Gastrocnemius medialis (tissue), 4 donors: ENCODE measurements around the gene CKAP5. TPM values are rescaled to one million over a fixed set of nuclear protein-coding genes. Genes with fewer than 3 reads are reported as not detected.
A peak's percentile ranks its signal among the peaks of the same experiment; 100 is the strongest.
"Not testable (repeated sequence)": the region's sequence is repeated elsewhere in the genome, so short reads cannot be mapped to it uniquely, and the experiment has no call there.

ENCODE experiments used
- ATAC-seq, 2 donors: fragments of 150-250 bp; one replicate each; pipeline ENCODE4 v1.9.1; 2016
- DNase-seq, 2 donors: peaks; one replicate each; pipeline ENCODE4 v3.0.0-alpha.2; 2019
- H3K27ac ChIP-seq, 4 donors: fragments of 200-600 bp; sonication (generic); 1 replicate in 1 of 4; 2 replicates in 3 of 4; pipeline ENCODE4 v1.5.1; 2016 to 2018; ENCODE audit warnings: mild to moderate bottlenecking in 2 of 4, moderate library complexity in 1 of 4
- H3K27me3 ChIP-seq, 3 donors: fragments of 200-600 bp; sonication (generic) in 2 of 3; 1 replicate in 1 of 3; 2 replicates in 2 of 3; pipeline versions ENCODE4 v1.5.1 to v1.6.0; 2016 to 2019; ENCODE audit warnings: mild to moderate bottlenecking in 1 of 3, moderate library complexity in 1 of 3
- H3K36me3 ChIP-seq, 2 donors: fragments of 200-600 bp; sonication (generic) in 1 of 2; one replicate each; pipeline ENCODE4 v1.5.1; 2017 to 2018
- H3K4me1 ChIP-seq, 2 donors: fragments of 200-600 bp; sonication (generic) in 1 of 2; one replicate each; pipeline ENCODE4 v1.5.1; 2016 to 2017; ENCODE audit warnings: mild to moderate bottlenecking in 2 of 2
- H3K4me3 ChIP-seq, 4 donors: fragments of 200-600 bp; sonication (generic) in 3 of 4; 1 replicate in 1 of 4; 2 replicates in 3 of 4; pipeline ENCODE4 v1.5.1; 2016 to 2019; ENCODE audit warnings: mild to moderate bottlenecking in 2 of 4
- H3K9me3 ChIP-seq, 3 donors: fragments of 200-600 bp; sonication (generic) in 2 of 3; 1 replicate in 1 of 3; 2 replicates in 2 of 3; pipeline ENCODE4 v1.5.1; 2016 to 2019
- POLR2A ChIP-seq, 2 donors: fragments of 450-650 bp; IDR thresholded peaks; one replicate each; pipeline ENCODE4 v1.6.1; 2017; ENCODE audit warnings: antibody characterized with exemption in 2 of 2, mild to moderate bottlenecking in 2 of 2, moderate library complexity in 2 of 2
- in situ Hi-C, 4 donors: fragments of 200-750 bp; cut with MboI; loops; one replicate each; pipeline versions ENCODE4 v1.15.0 to v1.8.0; 2017; ENCODE audit warnings: low sequenced_read_pairs in 4 of 4
- intact Hi-C: fragments of 100-400 bp; cut with DNase I; formaldehyde crosslinking; loops from one replicate; pipeline ENCODE4 v1.15.1; 2023; ENCODE audit warnings: low total_unique reads
- total RNA-seq, 4 donors: library from RNA; depleted of rRNA; stranded (reverse); fragments of >200 nt; gene quantifications; one replicate each; pipeline versions ENCODE4 v1.1.0 to v1.2.3, GENCODE V29; 2016
- TF ChIP-seq, protein P1 (sequence below), 5 experiments: fragments of 450-650 bp in 3 of 5; fragments of 200-600 bp in 2 of 5; sonication (generic) in 2 of 5; IDR thresholded peaks in 4 of 5; conservative IDR thresholded peaks in 1 of 5; 1 replicate in 4 of 5; 2 replicates in 1 of 5; pipeline ENCODE4 v1.5.1; 2016 to 2019; ENCODE audit warnings: antibody characterized with exemption in 5 of 5, mild to moderate bottlenecking in 3 of 5, moderate library complexity in 3 of 5

CKAP5 gene
- total RNA-seq, 4 donors from 2014 or later = 43.6 to 89.6 (median 65.0) TPM

DNA sequence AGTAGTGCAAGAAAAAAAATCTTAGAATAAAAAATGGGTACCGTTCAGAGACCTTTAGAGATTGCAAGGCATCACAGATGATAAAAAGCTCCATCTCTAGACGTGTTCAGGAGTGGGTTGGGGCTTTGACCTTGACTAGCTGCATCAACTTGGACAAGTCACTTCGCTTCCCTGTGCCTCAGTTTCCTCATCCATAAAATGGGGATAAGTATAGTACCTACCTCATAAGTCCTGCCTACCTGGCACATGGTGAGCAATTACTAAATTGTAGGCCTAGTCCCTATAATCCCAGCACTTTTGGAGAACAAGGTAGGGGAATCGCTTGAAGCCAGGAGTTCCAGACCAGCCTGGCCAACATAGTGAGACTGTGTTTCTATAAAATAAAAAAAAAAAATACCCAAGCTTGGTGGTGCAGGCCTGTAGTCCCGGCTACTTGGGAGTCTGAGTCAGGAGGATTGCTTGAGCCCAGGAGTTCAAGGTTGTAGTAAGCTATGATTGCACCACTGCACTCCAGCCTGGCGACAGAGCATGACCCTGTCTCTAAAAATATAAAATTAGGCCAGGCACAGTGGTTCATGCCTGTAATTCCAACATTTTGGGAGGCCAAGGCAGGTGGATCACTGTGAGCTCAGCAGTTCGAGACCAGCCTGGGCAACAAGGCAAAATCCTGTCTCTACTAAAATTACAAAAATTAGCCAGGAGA lies 133.1 kb downstream of the CKAP5 start:
- Histone ChIP-seq H3K4me1 (peaks cover 20 to 46% of the 10 kb centered on the region in 2 donors), H3K27ac (peak overlapping the region; percentile 84 to 100 (median 98)), H3K27me3 (no peaks in the 10 kb centered on the region), H3K36me3 (no peaks in the 10 kb centered on the region), H3K9me3 (no peaks in the 10 kb centered on the region), H3K4me3 (no peak overlapping the region)
- in situ Hi-C loops (no loop called here), intact Hi-C loops (no loop called here)
- ATAC-seq (no peak), DNase-seq (no peak)
- TF ChIP-seq, protein P1, sequence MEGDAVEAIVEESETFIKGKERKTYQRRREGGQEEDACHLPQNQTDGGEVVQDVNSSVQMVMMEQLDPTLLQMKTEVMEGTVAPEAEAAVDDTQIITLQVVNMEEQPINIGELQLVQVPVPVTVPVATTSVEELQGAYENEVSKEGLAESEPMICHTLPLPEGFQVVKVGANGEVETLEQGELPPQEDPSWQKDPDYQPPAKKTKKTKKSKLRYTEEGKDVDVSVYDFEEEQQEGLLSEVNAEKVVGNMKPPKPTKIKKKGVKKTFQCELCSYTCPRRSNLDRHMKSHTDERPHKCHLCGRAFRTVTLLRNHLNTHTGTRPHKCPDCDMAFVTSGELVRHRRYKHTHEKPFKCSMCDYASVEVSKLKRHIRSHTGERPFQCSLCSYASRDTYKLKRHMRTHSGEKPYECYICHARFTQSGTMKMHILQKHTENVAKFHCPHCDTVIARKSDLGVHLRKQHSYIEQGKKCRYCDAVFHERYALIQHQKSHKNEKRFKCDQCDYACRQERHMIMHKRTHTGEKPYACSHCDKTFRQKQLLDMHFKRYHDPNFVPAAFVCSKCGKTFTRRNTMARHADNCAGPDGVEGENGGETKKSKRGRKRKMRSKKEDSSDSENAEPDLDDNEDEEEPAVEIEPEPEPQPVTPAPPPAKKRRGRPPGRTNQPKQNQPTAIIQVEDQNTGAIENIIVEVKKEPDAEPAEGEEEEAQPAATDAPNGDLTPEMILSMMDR (IDR thresholded peaks at IDR 0.05 in 4 of 5, conservative IDR thresholded peaks at IDR 0.05 in 1 of 5) = no peak

DNA sequence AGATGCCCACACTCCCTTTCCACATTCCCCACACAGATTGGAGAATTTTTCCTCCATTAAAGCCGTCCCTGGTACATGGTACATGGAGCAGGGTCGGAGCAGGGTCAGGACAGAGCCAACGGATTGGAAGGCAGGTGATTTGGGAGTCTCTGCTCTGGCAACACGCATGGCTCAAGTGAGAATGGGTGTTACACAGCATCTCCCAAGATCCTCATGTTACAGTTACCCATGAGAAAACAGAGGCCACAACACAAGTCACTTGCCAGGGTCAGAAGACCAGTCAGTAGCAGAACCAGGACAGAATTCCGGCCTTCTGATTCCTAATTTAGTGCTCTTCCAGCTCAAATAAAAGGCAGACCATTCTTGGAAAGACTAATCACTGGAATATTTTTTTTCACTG lies 134.8 kb downstream of the CKAP5 start:
- peak; percentile 76 to 78 for ATAC-seq
- Histone ChIP-seq H3K36me3 (peaks cover 0 to 9% of the 10 kb centered on the region in 2 donors), H3K4me1 (peaks cover 20 to 46% of the 10 kb centered on the region in 2 donors), H3K9me3 (no peaks in the 10 kb centered on the region), H3K27me3 (no peaks in the 10 kb centered on the region), H3K4me3 (no peak overlapping the region), H3K27ac (peak overlapping the region; percentile 84 to 100 (median 98))
- in situ Hi-C loops = no loop called here
- no peak for TF ChIP-seq POLR2A (IDR thresholded peaks at IDR 0.05)
- TF ChIP-seq, protein P1 (IDR thresholded peaks at IDR 0.05 in 4 of 5, conservative IDR thresholded peaks at IDR 0.05 in 1 of 5) = no peak
- intact Hi-C loops = loop anchor here (2.0 kb wide), 2 partner anchors 37 to 49 kb away; no protein-coding TSS in a partner anchor
- peak; percentile 63 to 79 for DNase-seq

DNA sequence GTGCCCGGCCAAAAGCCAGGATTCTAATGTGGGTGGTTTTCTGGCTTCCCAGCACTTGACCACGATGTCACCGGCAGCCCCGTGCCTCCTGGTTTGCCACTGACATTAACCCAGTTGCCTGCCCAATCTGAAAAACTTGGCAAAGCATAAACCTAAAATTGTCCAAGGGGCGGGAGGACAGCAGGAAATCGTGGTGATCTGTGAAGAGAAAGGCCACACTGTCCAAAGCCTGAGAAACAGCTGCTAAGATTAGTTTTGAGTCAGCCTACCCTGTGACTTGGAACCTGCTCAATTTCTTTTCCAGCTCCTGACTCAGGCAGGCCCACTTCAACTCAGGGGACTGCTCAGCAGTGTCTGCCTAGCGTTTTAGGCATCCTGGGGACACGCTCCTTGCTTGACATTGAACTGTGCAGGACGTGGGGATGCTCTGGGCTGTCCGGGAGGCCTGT lies 135.2 kb downstream of the CKAP5 start:
- TF ChIP-seq, protein P1 (IDR thresholded peaks at IDR 0.05 in 4 of 5, conservative IDR thresholded peaks at IDR 0.05 in 1 of 5) = no peak
- peak; percentile 45 to 63 for TF ChIP-seq POLR2A (IDR thresholded peaks at IDR 0.05)
- no peak overlapping the region for H3K4me3 ChIP-seq
- in situ Hi-C loops (no loop called here), intact Hi-C loops (loop anchor here (2.0 kb wide), 2 partner anchors 36 to 50 kb away; no protein-coding TSS in a partner anchor)
- DNase-seq (peak; percentile 92 to 94), ATAC-seq (peak; percentile 94 to 97)
- peaks cover 0 to 13% of the 10 kb centered on the region in 2 donors for H3K36me3 ChIP-seq
- peak overlapping the region; percentile 84 to 100 (median 98) for H3K27ac ChIP-seq
- H3K27me3 ChIP-seq = no peaks in the 10 kb centered on the region
- no peaks in the 10 kb centered on the region for H3K9me3 ChIP-seq
- H3K4me1 ChIP-seq = peaks cover 20 to 46% of the 10 kb centered on the region in 2 donors

DNA sequence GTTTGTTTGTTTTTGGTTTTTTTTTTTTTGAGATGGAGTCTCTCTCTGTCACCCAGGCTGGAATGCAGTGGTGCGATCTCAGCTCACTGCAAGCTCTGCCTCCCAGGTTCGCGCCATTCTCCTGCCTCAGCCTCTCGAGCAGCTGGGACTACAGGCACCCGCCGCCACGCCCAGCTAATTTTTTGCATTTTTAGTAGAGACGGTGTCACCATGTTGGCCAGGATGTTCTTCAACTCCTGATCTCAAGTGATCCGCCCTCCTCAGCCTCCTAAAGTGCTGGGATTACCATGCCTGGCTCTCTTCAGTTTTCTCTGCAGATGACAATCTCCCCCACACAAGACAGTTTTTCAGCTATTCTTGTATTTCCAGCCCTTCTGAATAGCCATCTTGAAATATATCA lies 136.7 kb downstream of the CKAP5 start:
- Histone ChIP-seq H3K27ac (peak overlapping the region; percentile 84 to 100 (median 98)), H3K4me1 (peaks cover 20 to 39% of the 10 kb centered on the region in 2 donors), H3K36me3 (peaks cover 0 to 28% of the 10 kb centered on the region in 2 donors)
- in situ Hi-C loops, H3K4me3 ChIP-seq, H3K9me3 ChIP-seq, DNase-seq, H3K27me3 ChIP-seq, ATAC-seq: not testable (repeated sequence)
- intact Hi-C loops = loop anchor here (10.0 kb wide), 1 partner anchor 465 kb away; the partner anchor contains the start of gene ARFGAP2

GRCh38 chr11:46706886-46707285 lies 139.2 kb downstream of the CKAP5 start:
- no peak overlapping the region for H3K4me3 ChIP-seq

More at GRCh38 chr11:46706886-46707285, 139.2 kb downstream of the CKAP5 start:
- TF ChIP-seq, protein P1 (IDR thresholded peaks at IDR 0.05 in 4 of 5, conservative IDR thresholded peaks at IDR 0.05 in 1 of 5) = no peak
- no peak for TF ChIP-seq POLR2A (IDR thresholded peaks at IDR 0.05)
- in situ Hi-C loops (no loop called here), intact Hi-C loops (loop anchor here (10.0 kb wide), 1 partner anchor 468 kb away; the partner anchor contains the start of gene ARFGAP2)
- no peaks in the 10 kb centered on the region for H3K27me3 ChIP-seq
- H3K27ac ChIP-seq = peak overlapping the region in 2 of 4 donors; percentile 18 to 52
- no peaks in the 10 kb centered on the region for H3K9me3 ChIP-seq
- peaks cover 20 to 29% of the 10 kb centered on the region in 2 donors for H3K4me1 ChIP-seq
- ATAC-seq (no peak), DNase-seq (no peak)
- peaks cover 0 to 51% of the 10 kb centered on the region in 2 donors for H3K36me3 ChIP-seq
